ENCODE results near the gene ACVR1B. TPM values are rescaled to one million over a fixed set of nuclear protein-coding genes. Genes with fewer than 3 reads are reported as not detected.

Gene ACVR1B
- total RNA-seq, 1 experiment from 2014 or later, result 16.1 TPM

GRCh38 chr12:52009081-52009751 lies 57.7 kb downstream of the ACVR1B start:
- Mint-ChIP-seq H3K27ac (ENCODE audit: low read depth, unreplicated experiment) (no peak overlapping the region), H3K4me1 (ENCODE audit: insufficient read depth, unreplicated experiment) (no peaks in the 10 kb centered on the region), H3K27me3 (ENCODE audit: insufficient read depth, unreplicated experiment) (peaks cover 20% of the 10 kb centered on the region), H3K36me3 (ENCODE audit: insufficient read depth, unreplicated experiment) (no peaks in the 10 kb centered on the region), H3K4me3 (ENCODE audit: unreplicated experiment) (no peak overlapping the region), H3K9me3 (ENCODE audit: unreplicated experiment) (no peaks in the 10 kb centered on the region)
- ChIA-PET POLR2A (no interaction called here), CTCF (interaction anchor here (0.5 to 8.2 kb wide), 4 partner anchors 11 to 62 kb away, joined by 3 to 48 read pairs (median 4); no protein-coding TSS in a partner anchor)
- TF ChIP-seq CTCF (IDR thresholded peaks at IDR 0.05; ENCODE audit: unreplicated experiment), result no peak
- no peak for DNase-seq (ENCODE audit: unreplicated experiment)
- BruUV-seq (replicated peaks), result no TSS peak
- intact Hi-C loops (cut with micrococcal nuclease), result no loop called here

GRCh38 chr12:52010152-52010622 lies 58.7 kb downstream of the ACVR1B start:
- CTCF ChIA-PET, result interaction anchor here (0.5 to 8.2 kb wide), 5 partner anchors 10 to 114 kb away, joined by 3 to 48 read pairs (median 4); no protein-coding TSS in a partner anchor
- Mint-ChIP-seq H3K36me3 (ENCODE audit: insufficient read depth, unreplicated experiment) (no peaks in the 10 kb centered on the region), H3K4me3 (ENCODE audit: unreplicated experiment) (no peak overlapping the region), H3K27me3 (ENCODE audit: insufficient read depth, unreplicated experiment) (peaks cover 17% of the 10 kb centered on the region), H3K4me1 (ENCODE audit: insufficient read depth, unreplicated experiment) (no peaks in the 10 kb centered on the region), H3K9me3 (ENCODE audit: unreplicated experiment) (no peaks in the 10 kb centered on the region), H3K27ac (ENCODE audit: low read depth, unreplicated experiment) (no peak overlapping the region)
- no TSS peak for BruUV-seq (replicated peaks)
- intact Hi-C loops (cut with micrococcal nuclease), result no loop called here
- DNase-seq (ENCODE audit: unreplicated experiment), result no peak
- no peak for TF ChIP-seq CTCF (IDR thresholded peaks at IDR 0.05; ENCODE audit: unreplicated experiment)
- POLR2A ChIA-PET, result no interaction called here

- Mint-ChIP-seq H3K4me3 (ENCODE audit: unreplicated experiment) (no peak overlapping the region), H3K27me3 (ENCODE audit: insufficient read depth, unreplicated experiment) (peaks cover 10% of the 10 kb centered on the region), H3K36me3 (ENCODE audit: insufficient read depth, unreplicated experiment) (no peaks in the 10 kb centered on the region), H3K4me1 (ENCODE audit: insufficient read depth, unreplicated experiment) (no peaks in the 10 kb centered on the region), H3K9me3 (ENCODE audit: unreplicated experiment) (no peaks in the 10 kb centered on the region), H3K27ac (ENCODE audit: low read depth, unreplicated experiment) (no peak overlapping the region)
- ChIA-PET CTCF (interaction anchor here (0.6 to 8.2 kb wide), 5 partner anchors 10 to 369 kb away, joined by 3 to 48 read pairs (median 4); no protein-coding TSS in a partner anchor), POLR2A (no interaction called here)
- DNase-seq (ENCODE audit: unreplicated experiment), result no peak
- intact Hi-C loops (cut with micrococcal nuclease), result no loop called here
- BruUV-seq (replicated peaks), result no TSS peak
- TF ChIP-seq CTCF (IDR thresholded peaks at IDR 0.05; ENCODE audit: unreplicated experiment), result no peak
Observed at GRCh38 chr12:52010692-52011601, 59.4 kb downstream of the ACVR1B start.

- H3K27me3 Mint-ChIP-seq (ENCODE audit: insufficient read depth, unreplicated experiment), result peaks cover 2% of the 10 kb centered on the region
Observed at GRCh38 chr12:52011602-52012214, 60.2 kb downstream of the ACVR1B start.

More at GRCh38 chr12:52011602-52012214, 60.2 kb downstream of the ACVR1B start:
- Mint-ChIP-seq H3K27ac (ENCODE audit: low read depth, unreplicated experiment) (no peak overlapping the region), H3K9me3 (ENCODE audit: unreplicated experiment) (no peaks in the 10 kb centered on the region), H3K4me1 (ENCODE audit: insufficient read depth, unreplicated experiment) (no peaks in the 10 kb centered on the region), H3K36me3 (ENCODE audit: insufficient read depth, unreplicated experiment) (no peaks in the 10 kb centered on the region), H3K4me3 (ENCODE audit: unreplicated experiment) (no peak overlapping the region)
- no peak for DNase-seq (ENCODE audit: unreplicated experiment)
- ChIA-PET CTCF (interaction anchor here (0.6 to 8.2 kb wide), 4 partner anchors 13 to 368 kb away, joined by 3 to 48 read pairs (median 3); no protein-coding TSS in a partner anchor), POLR2A (no interaction called here)
- intact Hi-C loops (cut with micrococcal nuclease), result no loop called here
- TF ChIP-seq CTCF (IDR thresholded peaks at IDR 0.05; ENCODE audit: unreplicated experiment), result no peak
- BruUV-seq (replicated peaks), result no TSS peak

All from MCF 10A (cell line).